OCI-LY1 (cell line): ENCODE data around the gene MMP21.

Source experiments
- H2AFZ ChIP-seq: fragments of 200-600 bp; sonication (generic), shearing (Covaris generic); 2 replicates; pipeline ENCODE4 v1.6.0; 2014; ENCODE audit warnings: antibody characterized with exemption, mild to moderate bottlenecking, low read length
- H3F3A ChIP-seq: fragments of 200-600 bp; sonication (generic), shearing (Covaris generic); 2 replicates; pipeline ENCODE4 v1.6.0; 2014; ENCODE audit warnings: mild to moderate bottlenecking, antibody characterized with exemption, low read length, moderate library complexity; ENCODE audit not compliant: insufficient read depth
- H3K27ac ChIP-seq: fragments of 200-600 bp; sonication (generic); 2 replicates; pipeline ENCODE4 v1.5.1; 2014; ENCODE audit warnings: low read length, mixed run types, mild to moderate bottlenecking, low read depth; ENCODE audit not compliant: poor library complexity, severe bottlenecking
- H3K27me3 ChIP-seq: fragments of 200-600 bp; sonication (generic); 2 replicates; pipeline ENCODE4 v1.6.0; 2014; ENCODE audit warnings: antibody characterized with exemption, mild to moderate bottlenecking, low read length, moderate library complexity; ENCODE audit not compliant: insufficient read depth
- H3K36me3 ChIP-seq: fragments of 200-600 bp; sonication (generic); 2 replicates; pipeline ENCODE4 v1.6.1; 2014; ENCODE audit warnings: mild to moderate bottlenecking, antibody characterized with exemption, low read length, moderate library complexity, mixed read lengths; ENCODE audit not compliant: insufficient read depth
- H3K4me1 ChIP-seq: fragments of 200-600 bp; sonication (generic); 2 replicates; pipeline ENCODE4 v1.5.1; 2014; ENCODE audit warnings: mild to moderate bottlenecking, low read length, moderate library complexity; ENCODE audit not compliant: insufficient read depth, severe bottlenecking
- H3K4me2 ChIP-seq: fragments of 200-600 bp; sonication (generic), shearing (Covaris generic); 2 replicates; pipeline ENCODE4 v1.6.1; 2014; ENCODE audit warnings: low read length
- H3K4me3 ChIP-seq: fragments of 200-600 bp; sonication (generic); 2 replicates; pipeline ENCODE4 v1.5.1; 2014; ENCODE audit warnings: low read length, low read depth, mild to moderate bottlenecking, mixed read lengths; ENCODE audit not compliant: poor library complexity, severe bottlenecking
- H3K79me2 ChIP-seq: fragments of 200-600 bp; shearing (Covaris generic); 2 replicates; pipeline ENCODE4 v1.6.1; 2016; ENCODE audit warnings: mixed run types, low read length, mixed read lengths; ENCODE audit not compliant: insufficient read depth
- H3K9ac ChIP-seq: fragments of 200-600 bp; sonication (generic), shearing (Covaris generic); 2 replicates; pipeline ENCODE4 v1.6.1; 2014; ENCODE audit warnings: mild to moderate bottlenecking, low read length, mixed read lengths
- H3K9me2 ChIP-seq: fragments of 200-600 bp; sonication (generic), shearing (Covaris generic); 2 replicates; pipeline ENCODE4 v1.6.1; 2014; ENCODE audit warnings: low read depth, mild to moderate bottlenecking, low read length, mixed read lengths
- H3K9me3 ChIP-seq: fragments of 200-600 bp; shearing (Covaris generic); 2 replicates; pipeline ENCODE4 v1.6.1; 2014; ENCODE audit warnings: low read length, mixed read lengths
- H4K20me1 ChIP-seq: fragments of 200-600 bp; sonication (generic), shearing (Covaris generic); 2 replicates; pipeline ENCODE4 v1.6.0; 2016; ENCODE audit warnings: mild to moderate bottlenecking, low read length; ENCODE audit not compliant: insufficient read depth
- CTCF ChIP-seq: fragments of 200-600 bp; sonication (generic), shearing (Covaris generic); IDR thresholded peaks from 2 replicates; pipeline ENCODE4 v1.5.1; 2017; ENCODE audit warnings: mild to moderate bottlenecking, antibody characterized with exemption, low read length, moderate library complexity, mixed read lengths
- EZH2 ChIP-seq: fragments of 200-600 bp; sonication (generic), shearing (Covaris generic); IDR thresholded peaks from 2 replicates; pipeline ENCODE4 v1.8.0; 2017; ENCODE audit warnings: borderline replicate concordance, mixed run types, mild to moderate bottlenecking, antibody characterized with exemption, low read length, moderate library complexity, mixed read lengths

MMP21 gene

GRCh38 chr10:125738206-125738605 is 37.4 kb downstream of the MMP21 start:
- TF ChIP-seq EZH2 (no peak), CTCF (no peak)
- peaks cover 96% of the 10 kb centered on the region for H3K36me3 ChIP-seq
- no peaks in the 10 kb centered on the region for H3K27me3 ChIP-seq
- no peak overlapping the region for H3K4me3 ChIP-seq
- no peaks in the 10 kb centered on the region for H3K9me2 ChIP-seq
- no peaks in the 10 kb centered on the region for H4K20me1 ChIP-seq
- H3K4me2 ChIP-seq, result no peak overlapping the region
- no peak overlapping the region for H2AFZ ChIP-seq
- no peak overlapping the region for H3K9ac ChIP-seq
- no peaks in the 10 kb centered on the region for H3K9me3 ChIP-seq
- H3K79me2 ChIP-seq, result no peaks in the 10 kb centered on the region
- no peaks in the 10 kb centered on the region for H3F3A ChIP-seq
- H3K27ac ChIP-seq, result no peak overlapping the region
- H3K4me1 ChIP-seq, result no peaks in the 10 kb centered on the region

- Histone ChIP-seq H3K9ac (no peak overlapping the region), H3K27ac (no peak overlapping the region), H3K9me2 (no peaks in the 10 kb centered on the region), H3K4me2 (no peak overlapping the region), H3K4me1 (no peaks in the 10 kb centered on the region), H3K27me3 (no peaks in the 10 kb centered on the region), H4K20me1 (no peaks in the 10 kb centered on the region), H3K4me3 (no peak overlapping the region), H2AFZ (no peak overlapping the region), H3K36me3 (peaks cover 100% of the 10 kb centered on the region), H3F3A (no peaks in the 10 kb centered on the region), H3K79me2 (no peaks in the 10 kb centered on the region), H3K9me3 (no peaks in the 10 kb centered on the region)
- TF ChIP-seq EZH2 (no peak), CTCF (no peak)
Observed at GRCh38 chr10:125734823-125735222, 40.8 kb downstream of the MMP21 start.

- peaks cover 100% of the 10 kb centered on the region for H3K36me3 ChIP-seq
- H2AFZ ChIP-seq, result no peak overlapping the region
- H3F3A ChIP-seq, result no peaks in the 10 kb centered on the region
- TF ChIP-seq EZH2 (no peak), CTCF (no peak)
- H3K4me3 ChIP-seq, result no peak overlapping the region
- no peaks in the 10 kb centered on the region for H3K27me3 ChIP-seq
- H3K9me3 ChIP-seq, result no peaks in the 10 kb centered on the region
- H3K9me2 ChIP-seq, result no peaks in the 10 kb centered on the region
- no peaks in the 10 kb centered on the region for H3K79me2 ChIP-seq
- H4K20me1 ChIP-seq, result no peaks in the 10 kb centered on the region
- H3K9ac ChIP-seq, result no peak overlapping the region
- H3K4me1 ChIP-seq, result no peaks in the 10 kb centered on the region
- no peak overlapping the region for H3K27ac ChIP-seq
- no peak overlapping the region for H3K4me2 ChIP-seq
Observed at GRCh38 chr10:125734148-125734547, 41.5 kb downstream of the MMP21 start.
